NCI-H128 (cell line): ENCODE measurements around the gene CCRL2.

Experiments
- DNase-seq: peaks from one replicate; lab custom pipeline; 2025; ENCODE audit not compliant: unreplicated experiment; lab: John Stamatoyannopoulos, UW

Gene CCRL2

DNA sequence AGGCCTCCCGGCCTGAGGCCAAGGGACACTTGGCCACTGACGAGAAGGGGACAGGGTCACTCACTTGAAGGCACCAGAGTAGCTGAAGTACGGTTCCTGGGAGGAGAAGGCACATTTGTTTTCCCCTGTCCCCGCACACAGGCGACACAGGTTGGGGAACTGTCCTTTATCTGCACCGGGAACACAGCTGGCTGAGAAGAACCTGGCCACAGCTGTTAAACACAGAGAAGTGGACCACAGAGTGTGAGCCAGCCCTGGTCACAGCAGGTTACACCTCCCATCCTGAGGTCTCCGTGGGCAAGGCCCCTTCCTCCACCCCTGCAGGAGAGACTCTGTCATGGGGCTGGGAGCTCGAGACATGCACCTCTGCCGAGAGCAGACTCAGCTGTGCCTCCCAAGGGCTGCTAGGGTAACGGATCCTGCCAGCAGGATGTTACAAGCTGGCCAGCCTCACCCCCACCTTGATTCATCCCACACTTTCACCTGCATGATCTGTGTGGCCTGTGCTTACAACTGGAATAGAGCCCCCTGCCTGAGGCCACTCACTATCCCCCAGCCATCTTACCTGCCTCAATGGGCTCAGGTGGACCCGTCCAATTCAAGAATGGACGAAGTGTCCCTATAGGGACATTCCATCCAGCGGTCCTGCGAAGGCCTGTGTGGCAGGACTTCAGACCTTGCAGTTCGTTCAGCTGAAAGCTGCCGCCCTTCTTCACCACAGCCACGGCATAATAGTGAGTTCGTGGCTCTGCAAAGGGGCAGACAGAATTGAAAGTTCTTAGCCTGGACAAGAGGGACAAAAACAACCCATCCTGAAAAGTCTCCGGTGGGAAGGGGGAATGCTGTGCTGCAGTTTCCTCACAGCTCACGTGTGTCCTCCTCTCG is 48.4 kb downstream of the CCRL2 start:
- no peak for DNase-seq

GRCh38 chr3:46456118-46456517 is 49.1 kb downstream of the CCRL2 start:
- DNase-seq: no peak
